GM18907 (cell line): ENCODE data around the gene SPHK2.

ENCODE experiments used
- ATAC-seq: cut with Tn5 transposase; IDR thresholded peaks from one replicate; pipeline ENCODE4 v1.9.1; 2021; ENCODE audit warnings: mild to moderate bottlenecking, moderate library complexity; ENCODE audit not compliant: unreplicated experiment

The SPHK2 gene

DNA sequence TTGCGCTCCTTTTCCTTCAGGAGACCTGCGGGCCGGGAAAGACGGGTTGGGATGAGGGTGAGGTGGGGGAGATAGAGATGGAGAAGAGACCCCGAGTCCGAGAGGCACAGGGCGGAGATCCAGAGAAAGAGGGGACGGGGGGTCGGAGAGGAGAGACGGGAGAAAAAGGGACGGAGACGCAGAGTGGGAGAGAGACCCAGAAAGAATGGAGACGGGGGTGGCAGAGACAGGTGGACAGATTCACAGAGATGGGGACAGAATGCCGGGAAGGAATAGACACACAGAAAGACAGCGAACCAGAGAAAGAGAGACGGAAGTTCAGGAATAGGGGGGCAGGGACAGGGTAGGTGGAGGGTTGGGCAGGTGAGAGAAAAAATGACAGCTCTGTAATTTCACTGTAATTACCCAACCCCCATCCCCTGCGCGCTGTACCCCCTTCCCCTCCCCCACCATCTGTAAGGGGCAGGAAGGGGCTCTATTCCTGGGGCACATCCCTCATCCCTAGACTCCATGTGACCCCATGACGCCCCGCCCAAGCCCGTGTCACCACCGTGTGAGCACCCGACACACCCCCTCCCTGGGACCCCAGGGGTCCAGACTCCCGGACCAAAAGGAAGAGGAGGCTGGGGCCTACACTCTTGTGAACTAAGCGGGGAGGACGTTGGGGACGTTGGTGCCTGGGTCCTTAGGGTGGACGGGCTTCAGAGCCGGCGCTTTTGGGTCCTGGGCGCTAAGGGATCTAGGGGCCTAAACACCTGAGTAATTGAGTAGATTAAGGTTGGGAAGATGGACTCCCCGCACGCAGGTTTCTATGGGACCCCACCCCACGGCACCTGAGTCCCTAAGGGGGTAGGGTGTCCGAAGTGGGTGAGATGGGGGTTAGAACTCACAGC lies 16.9 kb downstream of the SPHK2 start:
- no peak for ATAC-seq

DNA sequence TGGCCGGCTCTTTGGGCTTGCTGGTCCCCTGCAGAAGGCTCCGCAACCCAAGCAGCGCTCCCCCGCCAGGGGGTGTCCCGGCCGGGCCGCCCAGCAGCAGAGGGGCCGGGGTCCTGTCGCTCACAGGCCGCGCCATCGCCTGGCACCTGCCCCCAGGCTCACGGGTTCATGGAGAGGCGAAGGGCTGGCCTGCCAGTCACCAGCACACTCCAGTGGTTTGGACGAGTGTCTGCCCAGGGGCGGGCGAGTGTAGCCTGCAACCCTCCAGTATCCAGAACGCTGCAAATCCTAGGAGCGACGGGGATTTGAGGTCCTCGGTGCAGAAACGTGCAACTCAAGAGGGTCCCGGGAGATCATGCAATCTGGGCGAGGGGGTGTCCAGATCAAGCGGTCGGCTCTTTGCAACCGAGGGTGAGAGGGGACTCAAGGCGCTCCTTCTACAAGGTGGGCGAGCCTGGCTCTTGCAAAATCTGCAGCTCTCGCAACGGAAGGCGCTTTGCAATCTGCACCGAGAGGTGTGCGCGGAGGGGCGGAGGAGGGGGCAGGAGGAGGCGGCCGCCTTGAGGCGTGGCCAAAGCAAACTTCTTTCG lies 17.6 kb downstream of the SPHK2 start, which contains the start of gene DBP:
TSS of gene DBP (minus strand) at position 521 of the 590 bp plus-strand sequence. CDS start at position 136, 385 bp downstream.
- ATAC-seq, result no peak

DNA sequence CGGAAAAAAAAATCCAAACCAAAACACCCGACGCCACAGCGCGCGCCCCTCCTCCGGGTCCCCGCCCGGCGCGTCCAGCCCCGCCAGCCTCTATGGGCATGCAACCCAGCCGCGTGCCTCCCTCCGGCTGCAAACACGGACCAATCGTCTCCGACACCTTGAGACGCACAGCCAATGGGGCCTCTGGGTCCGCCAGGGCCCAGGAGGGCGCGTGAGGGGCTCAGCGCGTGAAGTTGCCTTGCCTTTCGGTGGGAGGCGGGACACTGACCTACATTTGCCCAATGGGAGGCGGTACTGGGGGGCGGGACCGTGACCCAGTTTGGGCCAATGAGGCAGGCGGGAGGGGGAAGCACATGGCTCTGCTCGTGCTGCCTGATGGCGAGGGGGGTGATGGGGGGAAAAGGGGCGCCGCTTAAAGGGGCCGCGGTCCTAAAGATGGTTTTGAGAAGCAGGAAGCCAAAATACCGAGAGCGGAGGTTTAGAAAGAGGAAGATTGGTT lies 18.2 kb downstream of the SPHK2 start:
- peak; percentile 61 for ATAC-seq

DNA sequence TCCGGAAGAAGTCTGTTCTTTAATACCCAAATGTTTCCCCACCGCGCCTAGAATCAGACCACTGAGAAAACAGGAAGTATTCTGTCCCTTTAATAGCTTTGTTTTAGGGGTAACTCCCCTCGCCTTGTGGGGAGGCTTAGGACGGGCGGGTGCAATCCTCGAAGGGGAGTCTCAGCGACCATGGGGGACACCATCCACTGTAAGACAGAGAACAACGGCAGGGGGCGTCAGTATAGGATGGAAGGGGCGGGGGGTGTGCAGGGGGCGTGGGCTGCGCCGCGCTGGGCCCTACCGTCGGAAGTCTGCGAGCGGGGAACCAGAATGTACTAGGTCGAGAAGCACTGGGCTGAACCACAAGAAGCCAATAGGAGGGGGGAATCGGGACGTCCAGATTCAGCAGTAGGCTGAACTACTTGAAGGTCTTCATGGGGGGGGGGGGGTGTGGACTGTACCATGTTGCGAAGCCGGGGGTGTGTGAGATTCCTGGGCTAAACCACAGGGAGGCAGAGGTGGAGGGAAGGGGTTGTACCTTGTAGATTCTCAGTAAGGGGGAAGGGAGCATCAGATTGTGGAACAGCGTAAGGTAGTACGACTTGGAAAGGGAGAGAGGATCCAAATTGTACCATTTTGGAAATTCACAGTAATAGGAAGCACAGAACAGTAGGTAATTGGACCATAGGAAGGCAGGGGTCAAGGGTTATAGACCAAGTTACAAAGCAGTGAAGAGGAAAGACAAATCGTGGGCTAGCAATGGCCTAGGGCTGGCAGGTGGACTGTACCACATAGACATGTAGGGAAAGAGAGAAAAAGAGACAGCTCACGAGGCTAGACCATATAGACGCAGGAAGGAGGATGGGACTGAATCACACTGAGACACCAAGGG lies 18.9 kb downstream of the SPHK2 start:
- peak; percentile 23 for ATAC-seq

DNA sequence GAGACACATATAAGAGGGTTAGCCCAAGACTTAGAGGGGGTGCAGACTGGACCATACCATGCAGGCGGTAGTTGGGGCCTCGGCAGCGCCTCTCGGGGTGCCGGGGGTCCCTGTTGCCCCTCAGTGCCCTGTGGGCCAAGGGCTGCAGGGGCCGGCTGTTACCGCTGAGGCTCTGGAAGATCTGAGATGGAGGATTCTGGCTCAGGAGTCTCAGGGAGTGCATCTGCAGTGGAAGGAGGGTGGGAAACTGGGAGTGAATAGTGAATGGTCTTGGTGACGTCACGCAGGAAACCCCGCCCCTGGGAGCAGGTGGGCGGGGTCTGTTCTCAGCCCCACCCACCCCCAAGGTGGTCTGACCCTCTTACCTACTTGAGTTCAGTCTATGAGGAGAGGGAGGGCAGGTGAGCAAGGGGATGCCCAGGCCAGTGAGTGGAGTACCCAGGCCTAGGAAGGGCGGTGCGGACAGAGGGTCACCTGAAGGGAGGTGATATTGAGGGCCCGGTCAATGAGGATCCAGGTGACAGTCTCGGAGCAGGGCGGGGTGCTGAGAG lies 19.6 kb downstream of the SPHK2 start:
- no peak for ATAC-seq

DNA sequence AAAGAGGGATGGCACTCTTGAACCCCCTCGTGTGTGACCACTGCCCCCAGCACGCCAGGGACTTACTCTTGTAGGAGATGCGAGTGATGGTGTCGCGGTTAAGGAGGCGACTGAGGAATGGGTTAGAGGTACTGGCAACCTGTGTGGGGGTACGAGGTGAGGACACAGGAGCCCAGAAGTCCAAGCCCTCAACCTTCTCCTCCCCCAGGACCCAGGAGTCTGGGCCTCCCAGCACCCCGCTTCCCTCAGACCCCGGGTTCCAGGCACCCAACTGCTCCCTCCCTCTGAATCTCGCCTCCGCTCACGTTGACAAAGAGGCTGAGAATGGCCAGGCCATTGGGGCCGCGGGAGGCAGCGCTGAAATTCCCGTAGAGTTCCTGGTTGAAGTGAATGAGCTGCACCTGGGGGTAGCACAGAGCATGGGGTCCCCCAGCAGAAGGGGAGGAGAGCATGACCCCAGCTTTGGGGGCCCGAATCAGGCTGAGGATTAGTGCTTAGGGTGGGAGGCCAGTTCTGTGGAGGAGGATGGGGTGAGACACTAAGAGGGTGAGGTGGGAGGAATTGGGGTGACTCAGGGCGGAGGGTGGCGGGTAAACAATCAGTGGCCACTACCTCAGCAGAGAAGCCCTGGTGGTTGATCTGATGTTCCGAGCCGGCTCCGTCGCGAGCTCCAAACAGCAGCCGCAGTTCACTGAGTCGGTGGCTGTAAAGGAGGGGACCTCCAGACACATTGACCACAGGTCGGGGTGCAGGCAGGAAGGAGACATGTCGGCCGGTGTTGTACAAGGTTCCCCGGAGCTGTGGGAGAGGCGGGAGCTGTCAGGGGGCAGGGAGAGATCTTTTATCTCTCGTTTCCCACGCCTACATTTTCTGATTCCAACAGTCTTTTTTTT lies 20.4 kb downstream of the SPHK2 start:
- ATAC-seq, result no peak

DNA sequence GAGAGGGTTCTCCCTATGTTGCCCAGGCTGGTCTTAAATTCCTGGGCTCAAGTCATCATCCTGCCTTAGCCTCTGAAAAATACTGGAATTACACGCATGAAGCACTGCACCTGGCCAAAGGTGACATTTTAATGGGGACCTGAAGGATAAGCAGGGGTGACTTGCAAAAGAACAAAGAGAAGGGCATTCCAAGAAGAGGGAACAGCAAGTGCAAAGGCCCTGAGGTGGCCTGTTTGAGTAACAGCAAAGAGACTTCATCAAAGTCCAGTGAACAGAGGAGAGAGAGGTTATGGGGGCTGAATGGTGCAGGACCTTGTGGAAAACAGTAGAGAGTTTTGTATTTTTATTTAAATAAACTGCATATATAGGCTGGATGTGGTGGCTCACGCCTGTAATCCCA lies 22.5 kb downstream of the SPHK2 start:
- no peak for ATAC-seq

DNA sequence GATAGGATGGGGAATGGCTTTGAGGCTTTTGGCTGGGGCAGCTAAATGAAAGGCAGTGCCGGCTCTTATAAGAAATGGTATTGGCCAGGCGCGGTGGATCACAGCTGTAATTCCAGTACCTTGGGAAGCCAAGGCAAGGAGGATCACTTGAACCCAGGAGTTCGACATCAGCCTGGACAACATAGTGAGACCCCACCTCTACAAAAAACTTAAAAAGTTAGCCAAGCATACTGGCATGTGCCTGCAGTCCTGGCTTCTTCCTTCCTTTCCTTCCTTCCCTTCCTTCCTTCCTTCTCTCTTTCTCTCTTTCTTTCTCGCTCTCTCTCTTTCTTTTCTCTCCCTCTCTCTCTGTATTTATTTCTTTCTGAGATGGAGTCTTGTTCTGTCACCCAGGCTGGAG lies 23.6 kb downstream of the SPHK2 start:
- no peak for ATAC-seq

DNA sequence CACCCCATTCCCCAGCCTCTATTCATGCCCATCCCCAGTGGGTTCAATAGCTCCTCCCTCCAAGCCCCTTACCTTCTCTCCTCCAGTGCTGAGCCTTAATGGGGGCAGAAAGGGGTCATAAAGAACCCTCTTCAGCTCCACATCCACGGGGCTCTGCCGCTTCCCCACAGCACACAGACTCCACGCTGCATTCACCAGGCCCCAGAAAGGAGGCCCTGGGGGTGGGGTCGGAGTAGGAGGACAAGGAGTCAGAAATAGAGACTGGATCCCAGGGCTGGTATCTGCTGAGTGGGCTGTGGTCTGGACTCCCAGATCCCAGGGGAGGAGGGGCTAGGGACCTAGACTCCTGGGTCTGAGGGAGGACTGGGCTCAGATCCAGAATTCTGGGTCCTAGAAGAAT lies 25.0 kb downstream of the SPHK2 start:
- ATAC-seq, result no peak

DNA sequence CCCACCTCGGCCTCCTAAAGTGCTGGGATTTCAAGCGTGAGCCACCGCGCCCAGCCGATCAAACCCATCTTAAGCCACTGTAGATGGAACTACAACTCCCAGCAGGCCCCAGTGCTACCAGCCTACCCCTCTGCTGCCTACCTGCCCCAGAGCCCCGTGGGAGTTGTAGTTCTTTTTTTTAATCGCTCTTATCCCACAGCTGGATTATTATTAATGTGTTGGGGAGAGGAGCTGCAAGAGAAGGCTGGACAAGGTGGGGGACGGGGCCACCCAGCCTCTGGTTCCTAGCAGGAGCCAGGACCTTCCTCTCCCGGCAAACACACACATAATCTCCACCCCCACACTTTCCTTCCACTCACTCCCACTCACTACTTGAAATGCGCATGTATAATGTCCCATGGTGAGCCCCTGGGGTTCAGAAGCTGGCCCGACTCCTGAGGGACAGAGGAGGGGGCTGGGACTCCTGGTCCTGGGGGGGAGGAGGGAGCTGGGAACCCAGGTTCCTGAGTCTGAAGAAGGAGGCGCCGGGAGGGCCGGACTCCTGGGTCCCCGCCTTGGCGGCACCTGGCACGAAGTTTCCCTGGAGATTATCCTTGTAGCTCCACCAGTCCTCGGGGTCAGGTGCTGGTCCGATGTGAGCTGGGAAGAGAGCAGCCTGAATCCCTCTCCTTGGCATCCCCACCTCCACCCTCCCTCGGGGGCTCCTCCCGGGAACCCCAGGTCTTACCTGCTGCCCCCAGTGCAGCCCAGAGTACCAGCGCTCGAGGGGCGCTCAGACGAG lies 25.7 kb downstream of the SPHK2 start:
- ATAC-seq, result peak; percentile 51

DNA sequence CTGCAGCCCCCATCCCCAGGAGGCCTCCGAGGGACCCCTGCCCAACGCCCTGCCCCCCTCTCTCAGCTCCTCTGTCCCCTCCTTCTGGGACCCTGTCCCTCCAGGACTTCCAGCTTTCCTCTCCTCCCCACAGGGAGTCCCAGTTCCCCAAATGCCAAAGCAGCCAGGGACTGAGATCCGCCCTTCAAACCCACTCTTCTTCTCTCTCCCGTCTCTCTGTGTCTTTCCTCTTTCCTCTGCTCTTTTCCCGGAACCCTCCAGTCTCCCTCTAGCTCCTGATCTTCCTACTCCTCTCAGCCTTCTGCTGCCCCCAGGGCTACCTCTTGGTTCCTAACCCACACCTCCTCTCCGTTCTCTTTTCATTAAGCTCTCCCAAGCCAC lies 26.3 kb downstream of the SPHK2 start:
- ATAC-seq, result no peak

DNA sequence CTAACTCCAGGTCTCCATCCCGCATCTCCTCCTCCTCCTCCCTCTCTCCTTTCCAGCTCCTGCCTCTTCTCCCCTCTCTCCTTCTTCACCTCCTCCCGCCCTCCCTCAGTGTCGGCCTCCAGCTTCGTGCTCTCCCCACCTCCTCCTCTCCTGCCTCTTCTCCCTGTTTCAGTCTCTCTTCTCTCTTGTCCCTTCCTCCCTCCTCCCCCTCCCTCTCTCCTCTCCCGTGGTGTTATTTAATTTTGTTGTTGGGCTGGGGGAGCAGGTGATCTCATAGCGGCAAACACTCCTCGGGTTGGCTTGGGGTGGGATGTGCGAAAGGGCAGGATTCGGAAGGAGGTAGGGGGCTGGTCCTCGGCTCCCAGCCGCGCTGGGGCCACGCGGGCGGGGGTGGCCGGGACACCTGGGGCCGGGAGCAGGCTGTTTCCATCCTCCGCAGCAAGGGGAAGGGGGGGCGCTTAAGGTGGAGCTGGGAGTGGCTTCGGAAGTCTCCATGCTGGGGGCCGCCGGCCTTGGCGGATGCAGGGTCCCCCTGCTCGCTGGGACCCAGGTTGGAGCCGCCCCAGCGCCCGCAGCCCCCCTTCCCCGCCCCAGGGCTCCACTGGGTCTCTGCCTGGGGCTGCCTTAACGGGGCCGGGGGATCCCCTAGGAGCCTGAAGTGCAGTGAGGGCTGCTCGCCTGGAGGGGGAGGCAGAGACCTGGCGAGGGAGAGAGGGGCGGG lies 26.9 kb downstream of the SPHK2 start, which contains the start of gene CA11:
TSS of gene CA11 (minus strand) at position 187 of the 721 bp plus-strand sequence. CDS start 555 bp downstream, outside the sequence.
- peak; percentile 61 for ATAC-seq

DNA sequence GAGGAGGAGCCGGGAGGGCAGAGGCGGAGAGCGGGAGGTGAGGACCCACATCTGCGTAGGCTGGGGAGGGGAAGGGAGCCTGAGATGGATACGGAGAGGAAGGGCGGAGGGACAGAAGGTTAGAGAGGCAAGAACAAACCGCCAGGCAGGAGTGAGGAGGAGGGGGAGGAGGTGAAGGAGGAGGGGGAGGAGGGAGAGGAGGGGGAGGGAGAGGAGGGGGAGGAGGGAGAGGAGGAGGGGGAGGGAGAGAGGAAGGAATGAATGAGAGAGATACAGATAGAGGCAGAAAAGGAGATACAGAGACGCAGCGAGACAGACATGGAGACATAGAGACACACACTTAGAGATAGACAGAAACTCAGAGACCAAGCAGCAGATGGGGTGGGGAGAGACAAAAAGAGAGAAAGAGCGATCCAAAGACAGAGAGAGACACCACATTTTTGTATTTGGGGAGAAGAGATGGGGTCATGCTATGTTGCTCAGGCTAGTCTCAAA lies 27.5 kb downstream of the SPHK2 start:
- no peak for ATAC-seq

DNA sequence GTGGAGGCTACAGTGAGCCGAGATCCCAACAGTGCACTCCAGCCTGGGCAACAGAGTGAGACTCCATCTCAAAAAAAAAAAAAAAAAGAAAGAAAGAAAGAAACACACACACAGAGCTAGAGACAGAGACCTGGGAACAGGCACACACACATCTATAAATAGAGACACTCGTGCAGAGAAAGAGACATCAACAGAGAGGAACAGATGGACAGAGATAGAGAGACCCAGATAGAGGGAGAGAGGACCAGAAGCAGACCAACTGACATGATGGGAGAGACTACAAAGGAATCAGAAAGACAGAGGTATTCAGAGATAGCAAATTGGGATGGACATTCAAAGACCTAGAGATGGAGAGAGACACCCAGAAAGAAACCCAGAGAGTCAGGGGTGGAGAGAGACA lies 28.8 kb downstream of the SPHK2 start:
- ATAC-seq, result no peak

DNA sequence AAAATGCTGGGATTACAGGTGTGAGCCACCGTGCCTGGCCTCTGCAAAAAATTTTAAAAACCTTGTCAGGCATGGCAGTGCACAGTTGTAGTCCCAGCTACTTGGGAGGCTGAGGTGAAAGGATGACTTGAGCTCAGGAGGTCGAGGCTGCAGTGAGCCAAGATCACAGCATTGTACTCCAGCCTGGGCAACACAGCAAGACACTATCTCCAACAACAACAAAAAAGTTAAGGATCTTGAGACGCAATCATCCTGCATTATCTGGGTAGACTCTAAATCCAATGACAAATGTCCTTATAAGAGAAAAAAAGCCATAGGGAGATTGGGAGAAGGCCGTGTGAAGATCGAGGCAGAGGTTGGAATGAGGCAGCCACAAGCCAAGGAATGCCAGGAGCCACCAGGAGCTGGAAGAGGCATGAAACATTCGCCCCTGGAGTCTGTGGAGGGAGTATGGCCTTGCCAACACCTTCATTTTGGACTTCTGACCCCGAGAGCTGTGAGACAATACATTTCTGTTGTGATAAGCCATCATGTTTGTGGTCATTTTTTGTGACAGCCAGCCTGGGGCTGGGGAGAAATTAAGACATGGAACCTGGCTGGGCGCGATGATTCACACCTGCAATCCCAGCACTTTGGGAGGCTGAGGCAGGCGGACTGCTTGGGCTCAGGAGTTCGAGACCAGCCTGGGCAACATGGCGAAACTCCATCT lies 31.8 kb downstream of the SPHK2 start:
- ATAC-seq, result no peak

DNA sequence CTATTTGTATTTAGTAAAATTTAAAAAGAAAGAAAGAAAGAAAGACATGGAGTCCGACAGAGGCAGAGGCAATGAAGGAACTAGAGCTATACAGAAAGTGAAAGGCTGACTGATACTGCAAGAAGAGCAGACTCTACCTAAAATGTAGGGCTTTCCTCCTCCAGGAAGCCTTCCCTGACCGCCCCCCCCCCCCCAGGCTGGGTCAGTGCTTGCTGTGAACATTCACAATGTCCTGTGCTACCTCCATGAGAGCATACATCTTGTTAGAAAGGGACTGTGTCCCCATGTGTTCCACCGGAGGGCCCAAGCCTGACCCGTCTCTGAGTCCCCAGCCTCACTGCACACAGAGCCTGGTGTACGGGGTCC lies 32.4 kb downstream of the SPHK2 start:
- no peak for ATAC-seq

DNA sequence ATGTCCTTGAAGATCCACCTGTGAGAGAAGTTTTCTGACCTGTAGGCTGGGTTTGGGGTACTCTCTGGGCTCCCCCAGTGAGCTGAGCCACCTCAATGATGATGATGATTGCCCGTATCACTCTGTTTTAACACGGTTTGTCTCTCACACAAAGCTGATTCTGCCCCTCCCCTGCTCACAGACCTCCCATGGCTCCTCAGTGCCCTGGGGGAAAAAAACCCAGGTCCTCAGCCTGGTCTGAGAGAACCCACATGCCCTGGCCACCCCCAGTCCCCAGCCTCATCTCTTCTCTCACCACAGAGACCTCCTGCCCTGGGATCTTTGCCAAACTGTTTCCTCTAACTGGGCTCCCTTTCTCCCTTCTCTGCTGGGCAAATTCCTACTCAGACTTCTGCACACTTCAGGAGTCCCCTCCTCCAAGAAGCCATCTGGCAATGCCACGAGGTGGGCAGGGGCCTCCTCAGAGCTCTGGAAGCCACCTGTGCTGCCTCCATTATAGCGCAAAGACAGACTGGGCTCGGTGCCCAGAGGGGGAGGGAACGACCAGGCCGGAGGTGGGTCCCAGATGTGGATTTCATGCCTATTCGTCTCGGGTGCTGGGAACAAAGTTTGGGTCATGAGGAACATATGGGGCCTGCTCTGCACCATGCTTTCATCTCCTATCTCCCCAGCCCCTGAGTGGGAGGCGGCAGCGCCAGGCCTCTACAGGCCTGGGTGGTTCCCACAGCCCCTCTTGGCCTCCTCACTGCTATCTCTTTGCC lies 35.2 kb downstream of the SPHK2 start:
- ATAC-seq, result no peak
